ENCODE results near the gene ADAMTSL3. TPM values are rescaled to one million over a fixed set of nuclear protein-coding genes. Genes with fewer than 3 reads are reported as not detected.
"Not testable (repeated sequence)": the region's sequence is repeated elsewhere in the genome, so short reads cannot be mapped to it uniquely, and the experiment has no call there.

The ADAMTSL3 gene

DNA sequence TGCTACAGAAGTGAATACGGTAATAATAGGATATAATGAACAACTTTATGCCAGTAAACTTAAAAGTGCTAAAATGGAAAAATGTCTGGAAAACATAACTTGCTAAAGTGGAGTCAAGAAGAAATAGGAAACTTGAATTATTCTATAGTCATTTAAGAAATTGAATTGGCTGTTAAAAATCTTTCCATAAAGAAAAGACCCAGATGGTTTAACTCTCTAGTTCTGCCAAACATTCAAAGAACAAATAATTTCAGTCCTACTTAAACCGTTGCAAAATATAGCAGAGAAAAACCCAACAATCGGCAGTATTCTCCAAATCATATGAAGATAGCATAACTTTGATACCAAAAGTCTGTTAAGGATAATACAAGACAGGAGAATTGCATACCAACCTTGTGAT, 432.1 kb downstream of the ADAMTSL3 start:
- not testable (repeated sequence) for H3K18ac ChIP-seq (ENCODE audit: low read length); H2AK5ac ChIP-seq (ENCODE audit: low read length); H4K5ac ChIP-seq (ENCODE audit: low read length); H3K79me1 ChIP-seq (ENCODE audit: low read length); H3K23ac ChIP-seq (ENCODE audit: low read length); H2BK15ac ChIP-seq (replicated peaks; ENCODE audit: low read depth); H2BK5ac ChIP-seq (ENCODE audit: low read length); H3K27me3 ChIP-seq (ENCODE audit: insufficient read depth, low read length, poor library complexity); H4K8ac ChIP-seq (ENCODE audit: low read depth, low read length); H3K4me2 ChIP-seq (ENCODE audit: low read length); H3K36me3 ChIP-seq (ENCODE audit: control insufficient read depth, insufficient read depth, low read length); H3K79me2 ChIP-seq (ENCODE audit: control insufficient read depth, insufficient read depth, low read length); H2BK120ac ChIP-seq (ENCODE audit: low read depth, low read length); H3K4ac ChIP-seq (ENCODE audit: low read depth, low read length); DNase-seq; H3K27ac ChIP-seq (ENCODE audit: low read depth, low read length); H3K9ac ChIP-seq (ENCODE audit: low read length); H3K4me1 ChIP-seq (ENCODE audit: control insufficient read depth, low read depth, low read length); H3K4me3 ChIP-seq (ENCODE audit: low read length); H3K56ac ChIP-seq (ENCODE audit: low read length)
- no CpG with 5 or more reads among the region's 3 CpGs for WGBS (ENCODE audit: extremely low coverage, insufficient coverage, low lambda C conversion rate)

Small RNAs within 50 kb of the gene (small RNA-seq; reads per million reads assigned to genes)
- gene RNU6-1339P (ENCODE audit: insufficient read depth) (not detected), gene RNU6-401P (ENCODE audit: insufficient read depth) (not detected)
